ENCODE measurements around the gene CLSTN2.

- TF ChIP-seq CTCF (conservative IDR thresholded peaks at IDR 0.05; ENCODE audit: low read depth, low read length) (no peak), EZH2 (IDR thresholded peaks at IDR 0.05; ENCODE audit: low read length, unreplicated experiment) (no peak)
Measured at GRCh38 chr3:140219291-140219690, 284.3 kb downstream of the CLSTN2 start.

Data from PC-3 (cell line).